HepG2 (cell line): ENCODE results near the gene C22orf31. TPM values are rescaled to one million over a fixed set of nuclear protein-coding genes. Genes with fewer than 3 reads are reported as not detected.

Experiments
- ADNP ChIP-seq: sonication (generic); formaldehyde crosslinking; IDR thresholded peaks from 2 replicates; pipeline ENCODE4 v1.4.0; 2020; ENCODE audit warnings: missing genetic modification reagents
- AGO2 ChIP-seq: fragments of 200-400 bp; formaldehyde crosslinking; optimal IDR thresholded peaks from 2 replicates; pipeline ENCODE3; 2017; ENCODE audit warnings: mild to moderate bottlenecking, low read depth, low read length, moderate library complexity
- E2F1 ChIP-seq: sonication (generic); formaldehyde crosslinking; IDR thresholded peaks from 2 replicates; pipeline ENCODE4 v1.5.0; 2020; ENCODE audit warnings: missing genetic modification reagents
- FLYWCH1 ChIP-seq: sonication (generic); formaldehyde crosslinking; IDR thresholded peaks from 2 replicates; pipeline ENCODE4 v1.8.1; 2023; ENCODE audit warnings: mild to moderate bottlenecking, missing genetic modification reagents
- GATAD2A ChIP-seq: IDR thresholded peaks from 2 replicates; pipeline ENCODE4 v1.6.1; 2016
- HIC2 ChIP-seq: sonication (generic); formaldehyde crosslinking; IDR thresholded peaks from 2 replicates; pipeline ENCODE4 v1.9.0; 2022; ENCODE audit warnings: low read depth, missing genetic modification reagents
- IKZF5 ChIP-seq: IDR thresholded peaks from 2 replicates; pipeline ENCODE4 v1.6.1; 2018; ENCODE audit warnings: missing genetic modification reagents, mild to moderate bottlenecking, missing compliant biosample characterization
- KAT8 ChIP-seq: IDR thresholded peaks from 2 replicates; pipeline ENCODE4 v1.6.1; 2016; ENCODE audit warnings: missing genetic modification reagents, missing compliant biosample characterization
- KMT2B ChIP-seq: IDR thresholded peaks from 2 replicates; pipeline ENCODE4 v1.6.1; 2016; ENCODE audit warnings: missing genetic modification reagents, missing compliant biosample characterization
- MXD1 ChIP-seq: sonication (generic); formaldehyde crosslinking; IDR thresholded peaks from 2 replicates; pipeline ENCODE4 v1.4.0; 2020; ENCODE audit warnings: mild to moderate bottlenecking, missing genetic modification reagents
- NCOA2 ChIP-seq: sonication (generic); formaldehyde crosslinking; IDR thresholded peaks from 2 replicates; pipeline ENCODE4 v1.8.0; 2022; ENCODE audit warnings: inconsistent platforms
- NFKBIZ ChIP-seq: IDR thresholded peaks from 2 replicates; pipeline ENCODE4 v1.6.1; 2018; ENCODE audit warnings: missing genetic modification reagents, missing compliant biosample characterization
- SNAPC2 ChIP-seq: sonication (generic); formaldehyde crosslinking; IDR thresholded peaks from 2 replicates; pipeline ENCODE4 v1.8.1; 2022; ENCODE audit warnings: mild to moderate bottlenecking, missing genetic modification reagents
- SRSF9 ChIP-seq: fragments of 200-400 bp; formaldehyde crosslinking; IDR thresholded peaks from 2 replicates; pipeline ENCODE4 v1.6.1; 2018; ENCODE audit warnings: borderline replicate concordance, mild to moderate bottlenecking, low read depth, low read length; ENCODE audit not compliant: insufficient read depth, poor library complexity, severe bottlenecking
- TCF7L2 ChIP-seq: IDR thresholded peaks from 2 replicates; pipeline ENCODE4 v1.6.1; 2011; ENCODE audit warnings: mild to moderate bottlenecking, low read depth, low read length, moderate library complexity
- TRIM22 ChIP-seq: fragments of 450-650 bp; IDR thresholded peaks from 2 replicates; pipeline ENCODE4 v1.6.1; 2017
- YEATS4 ChIP-seq: sonication (generic); formaldehyde crosslinking; IDR thresholded peaks from 2 replicates; pipeline ENCODE4 v1.4.0; 2020; ENCODE audit warnings: missing genetic modification reagents, borderline replicate concordance
- ZNF225 ChIP-seq: sonication (generic); formaldehyde crosslinking; IDR thresholded peaks from 2 replicates; pipeline ENCODE4 v1.4.0; 2020; ENCODE audit warnings: mild to moderate bottlenecking, missing genetic modification reagents
- ZNF232 ChIP-seq: sonication (generic); formaldehyde crosslinking; IDR thresholded peaks from 2 replicates; pipeline ENCODE4 v1.4.0; 2020; ENCODE audit warnings: missing genetic modification reagents, borderline replicate concordance
- ZNF24 ChIP-seq: fragments of 450-650 bp; IDR thresholded peaks from 2 replicates; pipeline ENCODE4 v1.6.1; 2017; ENCODE audit warnings: antibody characterized with exemption, mild to moderate bottlenecking
- ZNF30 ChIP-seq: sonication (generic); formaldehyde crosslinking; IDR thresholded peaks from 2 replicates; pipeline ENCODE4 v1.5.0; 2020; ENCODE audit warnings: mild to moderate bottlenecking, missing genetic modification reagents
- ZNF543 ChIP-seq: sonication (generic); formaldehyde crosslinking; IDR thresholded peaks from 2 replicates; pipeline ENCODE4 v1.4.0; 2020; ENCODE audit warnings: mild to moderate bottlenecking, missing genetic modification reagents
- ZNF563 ChIP-seq: sonication (generic); formaldehyde crosslinking; IDR thresholded peaks from 2 replicates; pipeline ENCODE4 v1.8.0; 2022; ENCODE audit warnings: mild to moderate bottlenecking, moderate library complexity, missing genetic modification reagents
- ZNF652 ChIP-seq: IDR thresholded peaks from 2 replicates; pipeline ENCODE4 v1.6.1; 2016; ENCODE audit warnings: low read depth, borderline replicate concordance
- ZNF703 ChIP-seq: sonication (generic); formaldehyde crosslinking; IDR thresholded peaks from 2 replicates; pipeline ENCODE4 v1.5.1; 2020; ENCODE audit warnings: missing genetic modification reagents, mild to moderate bottlenecking, moderate library complexity, borderline replicate concordance
- ZNF777 ChIP-seq: sonication (generic); formaldehyde crosslinking; IDR thresholded peaks from 2 replicates; pipeline ENCODE4 v1.4.0; 2020; ENCODE audit warnings: missing genetic modification reagents
- ZNF878 ChIP-seq: sonication (generic); formaldehyde crosslinking; IDR thresholded peaks from 2 replicates; pipeline ENCODE4 v1.8.1; 2023; ENCODE audit warnings: mild to moderate bottlenecking, missing genetic modification reagents, moderate library complexity
- polyA plus RNA-seq, 8 experiments: library from polyadenylated mRNA; depleted of rRNA in 3 of 8; stranded (reverse) in 7 of 8; unstranded in 1 of 8; fragments of >200 nt; fragmentation: Illumina TruSeq in 4 of 8; extraction: Trizol in 4 of 8; gene quantifications; 2 replicates each; pipeline versions ENCODE4 v1.2.1 to v1.2.3, GENCODE V29; 2011 to 2016; ENCODE audit warnings: low read depth in 4 of 8, missing spikeins in 1 of 8, mixed read lengths in 1 of 8; ENCODE audit not compliant: insufficient read depth in 1 of 8
- total RNA-seq, 5 experiments: library from RNA; depleted of rRNA; stranded (reverse); fragments of >200 nt; fragmentation: Illumina TruSeq; extraction: Trizol; gene quantifications; 2 replicates each; pipeline ENCODE4 v1.2.3, GENCODE V29; 2016; ENCODE audit warnings: low read depth in 1 of 5

C22orf31 gene
- total and polyA plus RNA-seq, 2 of the 13 experiments (the other 11 are each of a cell fraction or from before 2014, with no cell fraction given), result not detected

- TF ChIP-seq ZNF24 (no peak), GATAD2A (no peak), ZNF878 (CRISPR knock-in tag) (0 out of 2 replicates have a peak, but pooled peaks have one; percentile 26), HIC2 (no peak), ZNF652 (CRISPR knock-in tag) (no peak), NCOA2 (CRISPR knock-in tag) (no peak), ZNF225 (CRISPR knock-in tag) (no peak), SNAPC2 (CRISPR knock-in tag) (no peak), ADNP (no peak), NFKBIZ (CRISPR knock-in tag) (0 out of 2 replicates have a peak, but pooled peaks have one; percentile 36), ZNF543 (CRISPR knock-in tag) (no peak), SRSF9 (no peak), TRIM22 (no peak), IKZF5 (CRISPR knock-in tag) (peak; percentile 31; the same call in 1 of the 2 replicates), YEATS4 (CRISPR knock-in tag) (no peak), ZNF777 (CRISPR knock-in tag) (peak; percentile 53), AGO2 (peak; percentile 58), ZNF703 (CRISPR knock-in tag) (no peak), KAT8 (CRISPR knock-in tag) (no peak), KMT2B (no peak), ZNF232 (no peak), ZNF30 (CRISPR knock-in tag) (no peak), ZNF563 (no peak), FLYWCH1 (no peak), MXD1 (peak; percentile 67; the same call in 1 of the 2 replicates), E2F1 (CRISPR knock-in tag) (no peak), TCF7L2 (no peak)
These were observed 12.1 kb upstream of the C22orf31 start (continued) for GRCh38 chr22:29073618-29074275.
